Neural cell (in vitro differentiated cells): Measurements from ENCODE around the gene OR2D2.

Source experiments
- EP300 ChIP-seq: fragments of 450-650 bp; conservative IDR thresholded peaks from 2 replicates; pipeline ENCODE4 v1.6.1; 2014; ENCODE audit warnings: antibody characterized with exemption, mild to moderate bottlenecking, moderate library complexity; ENCODE audit not compliant: poor library complexity, severe bottlenecking
- EZH2 ChIP-seq: fragments of 200-600, 300-800 bp; shearing (Covaris generic), sonication (generic); IDR thresholded peaks from 2 replicates; pipeline ENCODE4 v1.6.1; 2014; ENCODE audit warnings: antibody characterized with exemption, low read length, borderline replicate concordance, mild to moderate bottlenecking; ENCODE audit not compliant: insufficient read depth, poor library complexity, severe bottlenecking
- RAD21 ChIP-seq: fragments of 450-650 bp; conservative IDR thresholded peaks from 2 replicates; pipeline ENCODE4 v1.6.1; 2014; ENCODE audit warnings: antibody characterized with exemption, mild to moderate bottlenecking, moderate library complexity
- REST ChIP-seq: IDR thresholded peaks from 2 replicates; pipeline ENCODE4 v1.6.1; 2012; ENCODE audit warnings: borderline replicate concordance
- TF ChIP-seq, protein P1 (sequence below): fragments of 450-650 bp; IDR thresholded peaks from 2 replicates; pipeline ENCODE4 v1.5.1; 2014; ENCODE audit warnings: antibody characterized with exemption, mild to moderate bottlenecking, moderate library complexity; ENCODE audit not compliant: poor library complexity, severe bottlenecking

DNA sequence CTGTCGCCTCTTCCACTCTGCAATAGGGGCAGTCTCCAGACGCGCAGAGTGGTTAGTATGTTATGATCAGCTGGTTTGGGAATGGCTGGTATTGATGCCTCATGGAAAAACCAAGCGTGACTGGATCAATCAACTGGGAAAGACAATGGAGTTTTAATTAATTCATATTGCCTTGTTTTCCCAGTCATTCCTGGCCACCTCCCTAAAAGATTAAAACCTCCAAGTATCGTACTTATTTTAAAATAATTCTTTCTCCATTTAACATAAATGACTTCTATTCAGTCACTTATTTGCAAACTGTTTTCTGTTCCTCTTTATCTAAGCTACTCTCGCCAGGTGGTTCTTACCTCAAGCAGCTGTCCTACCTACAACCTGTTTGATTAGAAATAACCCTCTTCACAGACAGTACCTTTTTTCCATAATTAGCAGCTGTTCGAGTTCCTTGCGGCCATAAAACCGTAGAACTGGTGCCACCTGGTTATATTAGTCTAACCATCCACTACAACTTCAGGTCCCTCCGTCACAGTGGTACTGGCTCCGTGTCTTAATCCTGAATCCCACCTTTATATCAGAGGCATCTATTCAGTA is 34.8 kb upstream of the OR2D2 start:
- TF ChIP-seq REST: no peak
- TF ChIP-seq, protein P1, sequence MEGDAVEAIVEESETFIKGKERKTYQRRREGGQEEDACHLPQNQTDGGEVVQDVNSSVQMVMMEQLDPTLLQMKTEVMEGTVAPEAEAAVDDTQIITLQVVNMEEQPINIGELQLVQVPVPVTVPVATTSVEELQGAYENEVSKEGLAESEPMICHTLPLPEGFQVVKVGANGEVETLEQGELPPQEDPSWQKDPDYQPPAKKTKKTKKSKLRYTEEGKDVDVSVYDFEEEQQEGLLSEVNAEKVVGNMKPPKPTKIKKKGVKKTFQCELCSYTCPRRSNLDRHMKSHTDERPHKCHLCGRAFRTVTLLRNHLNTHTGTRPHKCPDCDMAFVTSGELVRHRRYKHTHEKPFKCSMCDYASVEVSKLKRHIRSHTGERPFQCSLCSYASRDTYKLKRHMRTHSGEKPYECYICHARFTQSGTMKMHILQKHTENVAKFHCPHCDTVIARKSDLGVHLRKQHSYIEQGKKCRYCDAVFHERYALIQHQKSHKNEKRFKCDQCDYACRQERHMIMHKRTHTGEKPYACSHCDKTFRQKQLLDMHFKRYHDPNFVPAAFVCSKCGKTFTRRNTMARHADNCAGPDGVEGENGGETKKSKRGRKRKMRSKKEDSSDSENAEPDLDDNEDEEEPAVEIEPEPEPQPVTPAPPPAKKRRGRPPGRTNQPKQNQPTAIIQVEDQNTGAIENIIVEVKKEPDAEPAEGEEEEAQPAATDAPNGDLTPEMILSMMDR: no peak
- no peak for TF ChIP-seq EZH2
- TF ChIP-seq EP300: no peak
- no peak for TF ChIP-seq RAD21
